NCI-H2029 (cell line): Measurements from ENCODE around the gene UBR2.
"Not testable (repeated sequence)": the region's sequence is repeated elsewhere in the genome, so short reads cannot be mapped to it uniquely, and the experiment has no call there.

ENCODE experiments used
- DNase-seq: peaks from one replicate; lab custom pipeline; 2025; lab: John Stamatoyannopoulos, UW

The UBR2 gene

DNA sequence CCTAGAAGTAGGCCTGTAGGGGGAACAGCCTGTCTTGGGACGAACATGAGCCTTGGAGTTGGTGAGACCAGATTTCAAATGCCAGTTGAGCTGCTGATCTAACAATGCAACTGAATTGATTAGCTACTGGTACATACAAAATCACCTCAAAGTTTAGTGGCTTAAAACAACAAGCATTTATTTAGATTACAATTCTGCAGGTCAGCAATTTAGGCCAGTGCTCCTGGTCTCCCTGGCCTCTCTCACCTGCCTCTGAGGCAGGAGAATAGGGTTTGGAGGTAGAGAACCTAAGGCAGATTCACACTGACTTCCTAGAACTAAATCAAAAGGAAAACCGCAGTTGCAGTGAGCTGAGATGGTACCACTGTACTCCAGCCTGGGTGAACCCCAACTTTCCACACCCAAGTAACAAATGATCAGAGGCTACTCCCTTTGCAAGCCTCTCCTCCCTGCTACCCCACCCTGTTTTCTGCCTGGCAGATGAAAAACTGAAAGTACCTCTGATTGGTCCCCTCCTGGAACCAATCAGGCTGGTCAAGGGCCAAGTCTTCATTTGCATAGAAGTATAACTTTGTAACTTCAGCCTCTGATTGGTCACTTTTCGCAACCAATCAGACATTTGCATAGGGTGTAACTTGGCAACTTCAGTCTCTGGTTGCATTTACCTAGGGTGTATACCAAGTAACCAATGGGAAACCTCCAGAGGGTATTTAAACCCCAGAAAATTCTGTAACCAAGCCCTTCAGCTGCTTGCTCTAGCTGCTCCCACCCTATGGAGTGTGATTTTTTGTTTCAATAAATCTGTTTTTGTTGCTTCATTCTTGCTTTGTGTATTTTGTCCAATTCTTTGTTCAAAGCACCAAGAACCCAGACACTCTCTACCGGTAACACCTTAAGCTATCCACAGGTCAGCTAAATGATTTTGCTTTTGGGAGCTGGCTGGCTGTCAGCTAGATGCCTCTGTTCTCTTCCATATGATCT is 8.1 kb upstream of the UBR2 start:
- no peak for DNase-seq

DNA sequence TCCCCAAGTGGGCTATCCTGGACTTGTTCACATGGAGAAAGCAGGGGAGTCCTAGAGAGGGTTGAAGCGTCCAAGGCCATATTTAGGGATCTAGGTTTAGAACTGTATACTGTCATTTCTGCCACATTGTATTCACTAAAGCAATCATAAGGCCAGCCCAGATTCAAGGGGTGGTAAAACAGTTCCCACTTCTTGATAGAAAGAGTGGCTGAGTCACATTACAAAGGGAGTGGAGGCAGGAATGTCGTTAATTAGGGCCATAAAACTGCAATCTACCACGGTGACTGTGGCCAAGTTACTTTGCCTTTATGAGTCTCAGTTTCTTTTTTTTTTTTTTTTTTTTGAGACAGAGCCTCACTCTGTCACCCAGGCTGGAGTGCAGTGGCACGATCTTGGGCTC is 7.4 kb upstream of the UBR2 start:
- DNase-seq, result no peak

- not testable (repeated sequence) for DNase-seq
These were observed 4.6 kb upstream of the UBR2 start for GRCh38 chr6:42559276-42559675.

- no peak for DNase-seq
These were observed 1.8 kb upstream of the UBR2 start for GRCh38 chr6:42561986-42562385.

- DNase-seq, result no peak
These were observed 932 bp upstream of the UBR2 start for GRCh38 chr6:42562788-42563405.

DNA sequence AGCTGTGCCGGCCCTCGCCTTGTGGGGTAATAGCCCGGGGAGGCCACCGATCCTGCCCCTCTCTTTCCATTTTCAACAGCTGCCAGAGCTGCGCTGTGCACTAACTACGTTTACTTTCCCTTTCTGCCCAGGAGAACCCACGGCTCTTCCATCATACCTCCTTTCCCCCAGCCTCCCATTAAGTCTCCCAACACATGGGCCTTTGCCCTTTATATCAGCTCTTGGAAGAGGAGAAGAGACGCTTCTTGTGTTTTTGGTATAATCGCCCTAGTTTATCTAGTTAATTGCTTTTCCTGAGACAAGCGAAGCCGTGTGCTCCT is 637 bp downstream of the UBR2 start:
- no peak for DNase-seq

DNA sequence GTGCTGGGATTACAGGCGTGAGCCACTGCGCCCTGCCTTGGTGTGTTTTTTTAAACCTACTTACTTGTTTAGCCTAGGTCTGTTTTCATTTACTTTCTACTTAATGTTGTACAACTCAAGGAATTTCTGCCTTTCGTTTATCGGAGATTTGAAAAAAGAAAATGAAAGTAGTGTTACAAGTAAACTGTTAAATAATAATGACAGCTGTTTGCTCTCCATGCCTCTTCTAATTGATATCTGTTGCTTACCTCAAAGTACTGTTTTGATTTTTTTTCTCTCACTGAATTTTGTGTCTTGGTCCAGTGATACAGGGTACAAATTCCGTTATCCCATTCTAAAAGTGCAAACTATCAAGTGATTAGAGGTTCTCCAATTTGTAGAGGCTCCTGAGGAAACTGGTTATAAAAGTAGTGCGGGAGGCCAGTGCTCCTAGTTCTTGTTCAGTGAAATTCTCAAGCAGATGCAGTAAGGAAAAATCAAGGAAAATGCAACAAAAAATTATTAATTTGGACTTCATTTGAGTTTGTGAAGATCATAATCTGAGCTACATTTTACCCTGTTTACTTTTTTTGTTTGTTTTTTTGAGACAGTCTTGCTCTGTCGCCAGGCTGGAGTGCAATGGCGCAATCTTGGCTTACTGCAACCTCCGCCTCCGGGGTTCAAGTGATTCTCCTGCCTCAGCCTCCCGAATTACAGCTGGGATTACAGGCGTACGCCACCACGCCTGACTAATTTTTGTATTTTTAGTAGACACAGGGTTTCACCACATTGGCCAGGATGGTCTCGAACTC is 2.2 kb downstream of the UBR2 start:
- no peak for DNase-seq

- no peak for DNase-seq
These were observed 2.9 kb downstream of the UBR2 start for GRCh38 chr6:42566614-42567208.

DNA sequence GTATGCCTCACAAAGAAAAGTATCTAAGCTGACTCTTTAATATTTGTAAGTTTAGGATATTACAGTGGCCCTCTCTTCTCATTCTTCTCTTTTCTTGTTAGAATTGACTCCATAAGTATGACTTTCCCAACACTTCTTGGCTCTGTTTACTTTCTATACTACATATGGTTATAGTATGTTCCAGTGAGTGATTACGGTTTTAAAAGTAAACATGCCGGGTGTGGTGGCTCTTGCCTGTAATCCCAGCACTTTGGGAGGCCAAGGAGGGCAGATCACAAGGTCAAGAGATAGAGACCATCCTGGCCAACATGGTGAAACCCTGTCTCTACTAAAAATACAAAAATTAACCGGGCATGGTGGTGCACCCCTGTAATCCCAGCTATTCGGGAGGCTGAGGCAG is 3.4 kb downstream of the UBR2 start:
- not testable (repeated sequence) for DNase-seq

- no peak for DNase-seq
These were observed 5.5 kb downstream of the UBR2 start for GRCh38 chr6:42569102-42570028.

DNA sequence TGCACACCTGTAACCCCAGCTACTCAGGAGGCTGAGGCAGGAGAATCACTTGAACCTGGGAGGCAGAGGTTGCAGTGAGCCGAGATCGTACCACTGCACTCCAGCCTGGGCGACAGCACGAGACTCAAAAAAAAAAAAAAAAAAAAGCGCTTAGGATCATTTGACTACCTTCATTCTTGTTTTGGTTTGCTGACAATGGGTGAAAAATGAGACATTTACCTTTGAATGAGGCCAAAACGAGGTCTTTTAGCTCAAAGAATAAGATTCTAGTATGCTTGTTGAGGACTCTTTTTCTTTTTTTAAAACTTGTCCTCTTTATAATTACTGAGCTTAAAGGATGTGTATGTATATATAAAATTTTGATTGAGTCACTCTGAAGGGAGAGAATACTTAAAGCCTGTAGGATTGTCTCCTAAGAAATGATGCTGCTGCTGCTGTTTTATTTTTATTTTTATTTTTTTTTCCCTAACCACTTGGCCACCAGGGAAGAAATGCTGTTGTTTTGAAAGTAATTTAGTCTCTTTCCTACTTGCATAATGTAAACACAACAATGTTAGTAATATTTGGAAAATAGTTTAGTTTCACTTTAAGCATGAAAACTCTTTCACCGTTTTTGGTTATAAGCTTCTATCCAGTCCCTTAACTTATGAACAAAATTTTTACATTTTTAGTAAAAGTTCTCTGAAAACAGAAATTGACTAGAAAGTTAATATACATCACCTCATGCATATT is 7.9 kb downstream of the UBR2 start:
- no peak for DNase-seq

DNA sequence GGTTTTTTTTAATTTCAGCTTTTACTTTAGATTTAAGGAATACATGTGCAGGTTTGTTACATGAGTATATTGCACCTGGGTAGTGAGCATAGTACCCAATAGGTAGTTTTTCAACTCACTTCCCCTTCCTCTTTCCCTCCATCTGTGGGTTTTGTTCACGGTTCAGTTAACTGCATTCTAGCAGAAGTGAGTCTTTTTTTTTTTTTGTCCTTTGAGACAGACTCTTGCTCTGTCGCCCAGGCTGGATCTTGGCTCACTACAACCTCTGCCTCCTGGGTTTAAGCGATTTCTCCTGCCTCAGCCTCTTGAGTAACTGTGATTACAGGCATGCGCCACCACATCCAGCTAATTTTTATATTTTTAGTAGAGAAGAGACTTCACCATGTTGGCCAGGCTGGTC is 8.7 kb downstream of the UBR2 start:
- DNase-seq, result no peak

- DNase-seq, result not testable (repeated sequence)
These were observed 12.7 kb downstream of the UBR2 start for GRCh38 chr6:42576538-42576937.

- no peak for DNase-seq
These were observed 34.5 kb downstream of the UBR2 start for GRCh38 chr6:42598300-42598699.

- no peak for DNase-seq
These were observed 35.7 kb downstream of the UBR2 start for GRCh38 chr6:42599558-42599957.

- DNase-seq, result no peak
These were observed 40.3 kb downstream of the UBR2 start for GRCh38 chr6:42604150-42604549.

DNA sequence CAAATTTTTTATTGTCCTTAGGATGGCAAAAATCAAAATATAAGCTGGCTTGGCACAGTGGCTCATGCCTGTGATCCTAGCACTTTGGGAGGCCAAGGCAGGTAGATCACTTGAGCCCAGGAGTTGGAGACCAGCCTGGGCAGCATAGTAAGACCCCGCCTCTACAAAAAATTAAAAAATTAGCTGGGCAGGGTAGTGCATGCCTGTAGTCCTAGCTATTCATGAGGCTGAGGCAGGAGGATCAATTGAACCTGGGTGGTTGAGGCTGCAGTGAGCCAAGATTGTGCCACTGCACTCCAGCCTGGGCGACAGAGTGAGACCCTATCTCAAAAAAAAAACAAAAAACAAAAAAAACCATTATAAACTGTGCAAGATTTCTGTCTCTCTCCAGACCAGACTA is 40.9 kb downstream of the UBR2 start:
- not testable (repeated sequence) for DNase-seq

DNA sequence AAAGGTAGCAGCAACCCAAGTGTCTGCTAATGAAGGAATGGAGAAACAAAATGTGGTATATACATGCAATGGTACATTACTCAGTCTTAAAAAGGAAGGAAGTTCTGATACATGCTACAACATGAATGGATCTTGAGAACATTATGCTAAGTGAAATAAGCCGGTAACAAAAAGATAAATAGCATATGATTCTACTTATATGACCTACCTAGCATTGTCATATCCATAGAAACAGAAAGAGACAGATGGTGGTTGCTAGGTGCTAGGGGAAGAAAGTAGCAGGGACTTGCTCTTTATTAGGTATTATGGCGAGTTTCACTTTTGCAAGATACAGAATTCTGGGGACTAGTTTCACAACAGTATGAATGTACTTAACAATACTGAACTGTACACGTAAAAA is 46.6 kb downstream of the UBR2 start:
- no peak for DNase-seq

DNA sequence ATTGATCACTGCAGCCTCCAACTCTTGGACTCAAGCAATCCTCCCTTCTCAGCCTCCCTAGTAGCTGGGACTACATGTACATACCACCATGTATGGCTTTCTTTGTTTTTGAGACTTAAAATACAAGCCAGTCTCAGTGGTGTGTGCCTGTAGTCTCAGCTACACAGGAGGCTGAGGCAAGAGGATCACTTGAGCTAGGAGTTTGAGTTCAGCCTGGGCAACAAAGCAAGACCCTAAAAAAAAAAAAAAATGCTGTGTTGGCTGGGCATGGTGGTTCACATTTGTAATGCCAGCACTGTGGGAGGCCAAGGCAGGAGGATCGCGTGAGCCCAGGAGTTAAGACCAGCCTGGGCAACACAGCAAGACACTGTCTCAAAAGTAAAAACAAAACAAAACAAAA is 51.7 kb downstream of the UBR2 start:
- DNase-seq, result no peak

GRCh38 chr6:42616716-42617115 is 52.9 kb downstream of the UBR2 start:
- DNase-seq, result no peak

- DNase-seq, result no peak
These were observed 54.3 kb downstream of the UBR2 start for GRCh38 chr6:42618105-42618504.
